ENCODE measurements around the gene C1orf122. TPM values are rescaled to one million over a fixed set of nuclear protein-coding genes. Genes with fewer than 3 reads are reported as not detected.

The C1orf122 gene
- total RNA-seq, 1 experiment from 2014 or later: 37.7 TPM

- peaks cover 22% of the 10 kb centered on the region for H3K4me1 Mint-ChIP-seq (ENCODE audit: low read depth, unreplicated experiment)
- ChIA-PET POLR2A (interaction anchor here (0.5 kb wide), 1 partner anchor 27 kb away, joined by 5 read pairs; no protein-coding TSS in a partner anchor), CTCF (no interaction called here)
- DNase-seq: no peak
- intact Hi-C loops (cut with micrococcal nuclease; ENCODE audit: unreplicated experiment): no loop called here
- Histone ChIP-seq H3K9me3 (no peaks in the 10 kb centered on the region), H3K36me3 (ENCODE audit: control insufficient read depth, insufficient read depth, low read length) (no peaks in the 10 kb centered on the region), H3K4me3 (ENCODE audit: low read depth, low read length) (no peak overlapping the region), H3K27me3 (replicated peaks; ENCODE audit: control insufficient read depth, insufficient read depth, low read length) (no peaks in the 10 kb centered on the region), H3K4me1 (no peaks in the 10 kb centered on the region)
- no TSS peak for BruUV-seq (replicated peaks)
- no peaks in the 10 kb centered on the region for H3K27me3 Mint-ChIP-seq (ENCODE audit: insufficient read depth, unreplicated experiment)
- H3K27ac Mint-ChIP-seq (ENCODE audit: unreplicated experiment): no peak overlapping the region
- no peak overlapping the region for H3K4me3 Mint-ChIP-seq (ENCODE audit: unreplicated experiment)
- TF ChIP-seq CTCF (IDR thresholded peaks at IDR 0.05; ENCODE audit: insufficient read depth in 1 of 2, low read depth in 1 of 2, low read length in 1 of 2, severe bottlenecking in 1 of 2, unreplicated experiment in 1 of 2): no peak
- H3K36me3 Mint-ChIP-seq (ENCODE audit: insufficient read depth, unreplicated experiment): peaks cover 6% of the 10 kb centered on the region
- no peaks in the 10 kb centered on the region for H3K9me3 Mint-ChIP-seq (ENCODE audit: unreplicated experiment)
Observed at GRCh38 chr1:37845786-37846185, 38.2 kb downstream of the C1orf122 start.

GRCh38 chr1:37846647-37847339 lies 39.2 kb downstream of the C1orf122 start:
- no peak for DNase-seq
- no peaks in the 10 kb centered on the region for H3K9me3 ChIP-seq
- no peak for TF ChIP-seq CTCF (IDR thresholded peaks at IDR 0.05; ENCODE audit: insufficient read depth in 1 of 2, low read depth in 1 of 2, low read length in 1 of 2, severe bottlenecking in 1 of 2, unreplicated experiment in 1 of 2)
- intact Hi-C loops (cut with micrococcal nuclease; ENCODE audit: unreplicated experiment): no loop called here
- H3K9me3 Mint-ChIP-seq (ENCODE audit: unreplicated experiment): no peaks in the 10 kb centered on the region
- H3K27ac Mint-ChIP-seq (ENCODE audit: unreplicated experiment): no peak overlapping the region
- peaks cover 6% of the 10 kb centered on the region for H3K36me3 Mint-ChIP-seq (ENCODE audit: insufficient read depth, unreplicated experiment)
- BruUV-seq (replicated peaks): no TSS peak
- H3K4me1 ChIP-seq: no peaks in the 10 kb centered on the region
- H3K4me1 Mint-ChIP-seq (ENCODE audit: low read depth, unreplicated experiment): peaks cover 22% of the 10 kb centered on the region
- no peak overlapping the region for H3K4me3 Mint-ChIP-seq (ENCODE audit: unreplicated experiment)
- H3K4me3 ChIP-seq (ENCODE audit: low read depth, low read length): no peak overlapping the region
- no peaks in the 10 kb centered on the region for H3K27me3 Mint-ChIP-seq (ENCODE audit: insufficient read depth, unreplicated experiment)
- ChIA-PET CTCF (no interaction called here), POLR2A (no interaction called here)
- H3K36me3 ChIP-seq (ENCODE audit: control insufficient read depth, insufficient read depth, low read length): no peaks in the 10 kb centered on the region
- no peaks in the 10 kb centered on the region for H3K27me3 ChIP-seq (replicated peaks; ENCODE audit: control insufficient read depth, insufficient read depth, low read length)

- H3K27me3 ChIP-seq (replicated peaks; ENCODE audit: control insufficient read depth, insufficient read depth, low read length): no peaks in the 10 kb centered on the region
- no peaks in the 10 kb centered on the region for H3K9me3 ChIP-seq
- H3K4me1 Mint-ChIP-seq (ENCODE audit: low read depth, unreplicated experiment): peaks cover 11% of the 10 kb centered on the region
- H3K27me3 Mint-ChIP-seq (ENCODE audit: insufficient read depth, unreplicated experiment): no peaks in the 10 kb centered on the region
- no peaks in the 10 kb centered on the region for H3K4me1 ChIP-seq
- DNase-seq: no peak
- POLR2A ChIA-PET: no interaction called here
- intact Hi-C loops (cut with micrococcal nuclease; ENCODE audit: unreplicated experiment): no loop called here
- no peaks in the 10 kb centered on the region for H3K9me3 Mint-ChIP-seq (ENCODE audit: unreplicated experiment)
- no TSS peak for BruUV-seq (replicated peaks)
- H3K4me3 ChIP-seq (ENCODE audit: low read depth, low read length): no peak overlapping the region
- H3K36me3 ChIP-seq (ENCODE audit: control insufficient read depth, insufficient read depth, low read length): no peaks in the 10 kb centered on the region
- H3K4me3 Mint-ChIP-seq (ENCODE audit: unreplicated experiment): no peak overlapping the region
- H3K36me3 Mint-ChIP-seq (ENCODE audit: insufficient read depth, unreplicated experiment): peaks cover 15% of the 10 kb centered on the region
- CTCF ChIA-PET: no interaction called here
- no peak overlapping the region for H3K27ac Mint-ChIP-seq (ENCODE audit: unreplicated experiment)
- TF ChIP-seq CTCF (IDR thresholded peaks at IDR 0.05; ENCODE audit: insufficient read depth in 1 of 2, low read depth in 1 of 2, low read length in 1 of 2, severe bottlenecking in 1 of 2, unreplicated experiment in 1 of 2): no peak
Observed at GRCh38 chr1:37849480-37849879, 41.9 kb downstream of the C1orf122 start.
